GM12878 (cell line): Measurements from ENCODE around the gene FAHD1. TPM values are rescaled to one million over a fixed set of nuclear protein-coding genes. Genes with fewer than 3 reads are reported as not detected.

Source experiments
- ATAC-seq: fragments of 200-7000 bp; cut with Tn5 transposase; 3 replicates; pipeline ENCODE4 v1.9.1; 2020; ENCODE audit warnings: mild to moderate bottlenecking, moderate library complexity
- Bru-seq: library from RNA; stranded (reverse); fragments of 400-500 nt; gene quantifications from one replicate; lab custom pipeline; 2021; lab: Mats Ljungman, UMichigan
- BruChase-seq, 2 experiments: library from RNA; stranded (reverse); fragments of 400-500 nt; gene quantifications; one replicate each; lab custom pipeline; 2021; lab: Mats Ljungman, UMichigan
- BruUV-seq: library from RNA; stranded (reverse); fragments of 400-500 nt; replicated peaks from 2 replicates; lab custom pipeline; 2021; lab: Mats Ljungman, UMichigan
- CTCF ChIA-PET: fragments of 300-600 bp; sonication (Branson Sonifier 250); formaldehyde crosslinking; extraction: SDS; loops from one replicate; lab custom pipeline; 2021; ENCODE audit warnings: inconsistent platforms; lab: Yijun Ruan, JAX
- POLR2A ChIA-PET: fragments of 350-600 bp; formaldehyde crosslinking; extraction: SDS; loops from one replicate; lab custom pipeline; 2021; ENCODE audit warnings: inconsistent platforms; lab: Charles Lee
- RAD21 ChIA-PET: fragments of 300-600 bp; sonication (Branson Sonifier 250); formaldehyde crosslinking; loops from one replicate; lab custom pipeline; 2023; ENCODE audit warnings: antibody characterized with exemption; ENCODE audit not compliant: unreplicated experiment; lab: Charles Lee
- SMC1A ChIA-PET: fragments of 300-600 bp; sonication (Branson Sonifier 250); formaldehyde crosslinking; loops from one replicate; lab custom pipeline; 2023; ENCODE audit not compliant: unreplicated experiment, uncharacterized antibody; lab: Charles Lee
- DNase-seq: peaks from one replicate; pipeline ENCODE4 v3.0.0-alpha.2; 2011; ENCODE audit warnings: low read depth, low spot score
- FAIRE-seq: peaks from 3 replicates; lab custom pipeline; 2011; peaks lifted over from hg19 to GRCh38; lab: Jason Lieb, UNC
- H2AFZ ChIP-seq: 2 replicates; pipeline ENCODE4 v1.6.0; 2011; ENCODE audit warnings: low read depth, low read length, control low read depth; ENCODE audit not compliant: control insufficient read depth
- H3K27ac ChIP-seq: 2 replicates; pipeline ENCODE4 v1.5.1; 2011; ENCODE audit warnings: control low read depth; ENCODE audit not compliant: control insufficient read depth, insufficient read depth
- H3K27me3 ChIP-seq, 2 experiments: replicated peaks in 1 of 2; 2 replicates each; pipeline versions ENCODE4 v1.6.0 to v1.6.1; 2011; ENCODE audit warnings: low read length in 1 of 2; ENCODE audit not compliant: control insufficient read depth in 2 of 2, insufficient read depth in 2 of 2
- H3K36me3 ChIP-seq, 2 experiments: 2 replicates each; pipeline ENCODE4 v1.5.1; 2011; ENCODE audit warnings: low read length in 1 of 2; ENCODE audit not compliant: control insufficient read depth in 2 of 2, insufficient read depth in 2 of 2
- H3K4me1 ChIP-seq: 2 replicates; pipeline ENCODE4 v1.6.1; 2011; ENCODE audit warnings: mild to moderate bottlenecking, low read length, moderate library complexity, mixed read lengths; ENCODE audit not compliant: control insufficient read depth, insufficient read depth
- H3K4me2 ChIP-seq: 2 replicates; pipeline ENCODE4 v1.6.0; 2011; ENCODE audit warnings: control low read depth; ENCODE audit not compliant: control insufficient read depth, insufficient read depth
- H3K4me3 ChIP-seq: fragments of 200-600 bp; sonication (generic); 2 replicates; pipeline ENCODE4 v1.5.1; 2016
- H3K79me2 ChIP-seq: 2 replicates; pipeline ENCODE4 v1.6.0; 2011; ENCODE audit warnings: low read length; ENCODE audit not compliant: control insufficient read depth, insufficient read depth
- H3K9ac ChIP-seq: 2 replicates; pipeline ENCODE4 v1.8.0; 2011; ENCODE audit warnings: low read length, control low read depth, mixed read lengths; ENCODE audit not compliant: control insufficient read depth, insufficient read depth
- H3K9me3 ChIP-seq: replicated peaks from 3 replicates; pipeline ENCODE4 v1.5.1; 2011; ENCODE audit warnings: mild to moderate bottlenecking, low read length; ENCODE audit not compliant: control insufficient read depth, insufficient read depth
- H4K20me1 ChIP-seq: 2 replicates; pipeline ENCODE4 v1.6.0; 2011; ENCODE audit not compliant: control insufficient read depth, insufficient read depth
- CBX5 ChIP-seq: sonication (generic); IDR thresholded peaks from 2 replicates; pipeline ENCODE4 v1.6.1; 2016; ENCODE audit warnings: low read depth, moderate library complexity, mild to moderate bottlenecking, inconsistent platforms
- EGR1 ChIP-seq, 2 experiments: IDR thresholded peaks; 1 replicate in 1 of 2; 2 replicates in 1 of 2; pipeline ENCODE4 v1.6.1; 2011 to 2012; ENCODE audit warnings: low read depth in 2 of 2, low read length in 2 of 2, borderline replicate concordance in 1 of 2, mild to moderate bottlenecking in 1 of 2, moderate library complexity in 1 of 2
- EP300 ChIP-seq, 2 experiments: fragments of 150-350 bp in 1 of 2; IDR thresholded peaks; 2 replicates each; pipeline ENCODE4 v1.6.1; 2011 to 2012; ENCODE audit warnings: low read depth in 2 of 2, low read length in 2 of 2, borderline replicate concordance in 1 of 2, improper control_type of control experiment in 1 of 2, inconsistent platforms in 1 of 2; ENCODE audit not compliant: control insufficient read depth in 1 of 2
- MTA2 ChIP-seq: fragments of 450-650 bp; IDR thresholded peaks from 2 replicates; pipeline ENCODE4 v1.6.1; 2016; ENCODE audit warnings: low read depth, mild to moderate bottlenecking, moderate library complexity
- SMAD5 ChIP-seq: IDR thresholded peaks from 2 replicates; pipeline ENCODE4 v1.6.1; 2016; ENCODE audit warnings: antibody characterized with exemption, low read depth
- ZZZ3 ChIP-seq: IDR thresholded peaks from 2 replicates; pipeline ENCODE4 v1.6.1; 2011; ENCODE audit warnings: low read depth; ENCODE audit not compliant: control insufficient read depth, insufficient read length
- WGBS: methylation state at CpG from one replicate; pipeline ENCODE4 v1.1.6; 2016; ENCODE audit warnings: low lambda C conversion rate; ENCODE audit not compliant: insufficient replicate concordance, insufficient coverage; ENCODE audit errors: missing lambda C conversion rate; 5-methylcytosine and 5-hydroxymethylcytosine counted together
- in situ Hi-C: fragments of 300-500 bp; cut with MboI; formaldehyde crosslinking; loops from 9 replicates; pipeline ENCODE4 v1.14.3; 2018; ENCODE audit warnings: mixed read lengths
- intact Hi-C: fragments of 100-400 bp; cut with micrococcal nuclease; formaldehyde crosslinking; loops from one replicate; pipeline ENCODE4 v1.14.2; 2022; ENCODE audit not compliant: unreplicated experiment
- long read RNA-seq, 2 experiments: library from polyadenylated mRNA; unstranded; transcript quantifications; one replicate each; pipeline ENCODE4 v2.0.0, GENCODE V29; 2019 to 2020
- polyA minus RNA-seq, 3 experiments: library from RNA; depleted of rRNA, polyadenylated mRNA; stranded (reverse); fragments of >200 nt; gene quantifications; 2 replicates each; pipeline ENCODE4 v1.2.3, GENCODE V29; 2011
- polyA plus RNA-seq, 11 experiments: library from polyadenylated mRNA; depleted of rRNA in 4 of 11; unstranded in 6 of 11; stranded (reverse) in 5 of 11; fragments of >200 nt; fragmentation: Nextera tagmentation in 4 of 11; fragmentation: Illumina TruSeq in 1 of 11; extraction: Ambion mirVana in 4 of 11; extraction: Trizol in 1 of 11; gene quantifications; 1 replicate in 1 of 11; 2 replicates in 10 of 11; pipeline versions ENCODE4 v1.2.1 to v1.2.3, GENCODE V29; 2011 to 2016; ENCODE audit warnings: inconsistent platforms in 2 of 11, missing spikeins in 2 of 11, low read depth in 1 of 11
- total RNA-seq, 4 experiments: library from RNA; depleted of rRNA in 3 of 4; stranded (reverse); fragments of >200 nt in 3 of 4; fragmentation: Illumina TruSeq in 1 of 4; extraction: Trizol in 1 of 4; gene quantifications; 2 replicates each; pipeline versions ENCODE4 v1.2.1 to v1.2.3, GENCODE V29; 2013 to 2021
- TF ChIP-seq, protein P1 (sequence below): IDR thresholded peaks from 2 replicates; pipeline ENCODE4 v1.6.1; 2012; ENCODE audit warnings: low read depth, low read length, improper control_type of control experiment
- TF ChIP-seq, protein P2 (sequence below): fragments of 450-650 bp; formaldehyde crosslinking; IDR thresholded peaks from 2 replicates; pipeline ENCODE4 v1.5.0; 2022; ENCODE audit warnings: mild to moderate bottlenecking, missing genetic modification characterization
- TF ChIP-seq, protein P3 (sequence below): IDR thresholded peaks from 2 replicates; pipeline ENCODE4 v1.6.1; 2011; ENCODE audit warnings: borderline replicate concordance, low read depth, mild to moderate bottlenecking, moderate library complexity, low read length; ENCODE audit not compliant: insufficient read depth, poor library complexity, severe bottlenecking

FAHD1 gene
- total RNA-seq (2013; cell fraction: nucleolus; rRNA removed), result 14.3 and 21.3 TPM in 2 replicates
- 36.1 and 43.0 TPM in 2 replicates for total RNA-seq (2014; rRNA removed)
- total RNA-seq (2014; rRNA removed; fragmentation: Illumina TruSeq; extraction: Trizol), result 15.1 and 15.8 TPM in 2 replicates
- total RNA-seq (2021), result 18.5 and 23.4 TPM in 2 replicates
- polyA plus RNA-seq (2011; ENCODE audit: low read depth), result 14.9 TPM
- polyA plus RNA-seq (2011; rRNA removed), result 16.4 and 19.1 TPM in 2 replicates
- 28.5 and 45.0 TPM in 2 replicates for polyA plus RNA-seq (2011; cell fraction: cytosol; rRNA removed)
- polyA plus RNA-seq (2011; cell fraction: nucleus; rRNA removed), result 10.6 and 15.9 TPM in 2 replicates
- 14.1 and 17.2 TPM in 2 replicates for polyA plus RNA-seq (2012)
- 13.2 and 13.3 TPM in 2 replicates for polyA plus RNA-seq (2014; fragmentation: Illumina TruSeq; extraction: Trizol)
- 1 to 10 TPM; 4.3 to 10.0 TPM for polyA plus RNA-seq (2014; fragmentation: Nextera tagmentation; extraction: Ambion mirVana)
- polyA plus RNA-seq (2014; rRNA removed), result 35.0 and 41.8 TPM in 2 replicates
- polyA plus RNA-seq (2016; fragmentation: Nextera tagmentation; extraction: Ambion mirVana), result 10 to 100 TPM; 29.8 to 32.8 TPM
- 17.3 and 25.0 TPM in 2 replicates for polyA minus RNA-seq (2011; rRNA and poly(A)+ RNA removed)
- polyA minus RNA-seq (2011; cell fraction: cytosol; rRNA and poly(A)+ RNA removed), result 8.7 and 10.8 TPM in 2 replicates
- polyA minus RNA-seq (2011; cell fraction: nucleus; rRNA and poly(A)+ RNA removed), result 13.1 and 22.5 TPM in 2 replicates
- Bru-seq, nascent RNA, result percentile 56 among the genes with signal in this experiment
- percentile 54 among the genes with signal in this experiment for BruChase-seq, experiment 1, labeled RNA remaining after a 6-hour chase
- percentile 56 among the genes with signal in this experiment for BruChase-seq, experiment 2, labeled RNA remaining after a 2-hour chase
- long read RNA-seq, experiment 1, transcript FAHD1-203 (1 exons, 1,974 nt), result major isoform, 15 of 15 reads
- long read RNA-seq, experiment 1, partial matches to known transcripts, result 0 of 15 reads
- long read RNA-seq, experiment 1, other reads (novel, unspliced or antisense), result 0 of 15 reads
- long read RNA-seq, experiment 2, transcript FAHD1-203 (1 exons, 1,974 nt), result major isoform, 51 of 53 reads
- long read RNA-seq, experiment 2, partial matches to known transcripts, result 0 of 53 reads
- long read RNA-seq, experiment 2, other reads (novel, unspliced or antisense), result 0 of 53 reads

- Histone ChIP-seq H3K27ac (peak within 1 kb of the TSS; percentile 38), H2AFZ (peak within 1 kb of the TSS; percentile 99), H3K9me3 (no peaks in the 10 kb centered on the region), H3K27me3 (no peaks in the 10 kb centered on the region), H3K79me2 (peaks cover 17% of the 10 kb centered on the region), H3K36me3 (no peaks in the 10 kb centered on the region), H3K4me2 (peak within 1 kb of the TSS; percentile 83), H3K9ac (peak within 1 kb of the TSS; percentile 77), H3K4me3 (peak within 1 kb of the TSS; percentile 82), H4K20me1 (no peaks in the 10 kb centered on the region), H3K4me1 (peaks cover 4% of the 10 kb centered on the region; the same call in 1 of the 2 replicates)
- ATAC-seq, result peak; percentile 96
- FAIRE-seq, result peak; percentile 75
- ChIA-PET RAD21 (interaction anchor here (0.8 to 1.2 kb wide), 3 partner anchors 44 to 156 kb away, joined by 3 to 5 read pairs (median 4); partner anchors contain the start of genes NUBP2 and SPSB3), SMC1A (no interaction called here), POLR2A (interaction anchor here (0.6 to 2.4 kb wide), 2 partner anchors 44 to 954 kb away, joined by 4 to 8 read pairs; partner anchors contain the start of genes NUBP2 and SPSB3), CTCF (interaction anchor here (0.6 to 1.0 kb wide), 2 partner anchors 44 to 1276 kb away, joined by 3 to 4 read pairs; partner anchors contain the start of gene NUBP2)
- intact Hi-C loops, result loop anchor here (2.0 kb wide), 1 partner anchor 44 kb away; the partner anchor contains the start of genes NUBP2 and SPSB3
- DNase-seq, result peak; percentile 66
- in situ Hi-C loops, result no loop called here
- BruUV-seq, result no TSS peak
- WGBS, result under 1% methylated on average over 95 of the region's 104 CpGs
- TF ChIP-seq, protein P1, sequence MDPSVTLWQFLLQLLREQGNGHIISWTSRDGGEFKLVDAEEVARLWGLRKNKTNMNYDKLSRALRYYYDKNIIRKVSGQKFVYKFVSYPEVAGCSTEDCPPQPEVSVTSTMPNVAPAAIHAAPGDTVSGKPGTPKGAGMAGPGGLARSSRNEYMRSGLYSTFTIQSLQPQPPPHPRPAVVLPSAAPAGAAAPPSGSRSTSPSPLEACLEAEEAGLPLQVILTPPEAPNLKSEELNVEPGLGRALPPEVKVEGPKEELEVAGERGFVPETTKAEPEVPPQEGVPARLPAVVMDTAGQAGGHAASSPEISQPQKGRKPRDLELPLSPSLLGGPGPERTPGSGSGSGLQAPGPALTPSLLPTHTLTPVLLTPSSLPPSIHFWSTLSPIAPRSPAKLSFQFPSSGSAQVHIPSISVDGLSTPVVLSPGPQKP, result no peak; the same call in 1 of the 2 replicates
- TF ChIP-seq, protein P2, sequence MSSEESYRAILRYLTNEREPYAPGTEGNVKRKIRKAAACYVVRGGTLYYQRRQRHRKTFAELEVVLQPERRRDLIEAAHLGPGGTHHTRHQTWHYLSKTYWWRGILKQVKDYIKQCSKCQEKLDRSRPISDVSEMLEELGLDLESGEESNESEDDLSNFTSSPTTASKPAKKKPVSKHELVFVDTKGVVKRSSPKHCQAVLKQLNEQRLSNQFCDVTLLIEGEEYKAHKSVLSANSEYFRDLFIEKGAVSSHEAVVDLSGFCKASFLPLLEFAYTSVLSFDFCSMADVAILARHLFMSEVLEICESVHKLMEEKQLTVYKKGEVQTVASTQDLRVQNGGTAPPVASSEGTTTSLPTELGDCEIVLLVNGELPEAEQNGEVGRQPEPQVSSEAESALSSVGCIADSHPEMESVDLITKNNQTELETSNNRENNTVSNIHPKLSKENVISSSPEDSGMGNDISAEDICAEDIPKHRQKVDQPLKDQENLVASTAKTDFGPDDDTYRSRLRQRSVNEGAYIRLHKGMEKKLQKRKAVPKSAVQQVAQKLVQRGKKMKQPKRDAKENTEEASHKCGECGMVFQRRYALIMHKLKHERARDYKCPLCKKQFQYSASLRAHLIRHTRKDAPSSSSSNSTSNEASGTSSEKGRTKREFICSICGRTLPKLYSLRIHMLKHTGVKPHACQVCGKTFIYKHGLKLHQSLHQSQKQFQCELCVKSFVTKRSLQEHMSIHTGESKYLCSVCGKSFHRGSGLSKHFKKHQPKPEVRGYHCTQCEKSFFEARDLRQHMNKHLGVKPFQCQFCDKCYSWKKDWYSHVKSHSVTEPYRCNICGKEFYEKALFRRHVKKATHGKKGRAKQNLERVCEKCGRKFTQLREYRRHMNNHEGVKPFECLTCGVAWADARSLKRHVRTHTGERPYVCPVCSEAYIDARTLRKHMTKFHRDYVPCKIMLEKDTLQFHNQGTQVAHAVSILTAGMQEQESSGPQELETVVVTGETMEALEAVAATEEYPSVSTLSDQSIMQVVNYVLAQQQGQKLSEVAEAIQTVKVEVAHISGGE (CRISPR knock-in tag), result no peak
- TF ChIP-seq EGR1 (IDR thresholded peaks at IDR 0.05; ENCODE audit: borderline replicate concordance in 1 of 2, low read depth in 2 of 2, low read length in 2 of 2), result peak; percentile 36 to 67; a peak in 2 of 3 replicates
- TF ChIP-seq CBX5, result no peak
- no peak for TF ChIP-seq ZZZ3
- no peak for TF ChIP-seq MTA2
- TF ChIP-seq EP300 (IDR thresholded peaks at IDR 0.05; ENCODE audit: borderline replicate concordance in 1 of 2, control insufficient read depth in 1 of 2, low read depth in 2 of 2, low read length in 2 of 2), result no peak
- TF ChIP-seq SMAD5, result no peak; the same call in 1 of the 2 replicates
- TF ChIP-seq, protein P3, sequence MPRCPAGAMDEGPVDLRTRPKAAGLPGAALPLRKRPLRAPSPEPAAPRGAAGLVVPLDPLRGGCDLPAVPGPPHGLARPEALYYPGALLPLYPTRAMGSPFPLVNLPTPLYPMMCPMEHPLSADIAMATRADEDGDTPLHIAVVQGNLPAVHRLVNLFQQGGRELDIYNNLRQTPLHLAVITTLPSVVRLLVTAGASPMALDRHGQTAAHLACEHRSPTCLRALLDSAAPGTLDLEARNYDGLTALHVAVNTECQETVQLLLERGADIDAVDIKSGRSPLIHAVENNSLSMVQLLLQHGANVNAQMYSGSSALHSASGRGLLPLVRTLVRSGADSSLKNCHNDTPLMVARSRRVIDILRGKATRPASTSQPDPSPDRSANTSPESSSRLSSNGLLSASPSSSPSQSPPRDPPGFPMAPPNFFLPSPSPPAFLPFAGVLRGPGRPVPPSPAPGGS, result no peak
Observed at GRCh38 chr16:1826691-1827573, at the start of gene FAHD1, which contains the start of gene HAGH. Gene FAHD1 (plus strand): TSS chr16:1827206. CDS start chr16:1827239, 33 bp downstream. Gene HAGH (minus strand): TSS chr16:1826825. CDS start chr16:1826787, 38 bp downstream.
